ENCODE data around the gene VIPR2.
A peak's percentile ranks its signal among the peaks of the same experiment; 100 is the strongest.

VIPR2 gene

GRCh38 chr7:159078911-159079270 lies 65.8 kb downstream of the VIPR2 start:
- Histone ChIP-seq H3K36me3 (ENCODE audit: control insufficient read depth in 4 of 4, insufficient read depth in 4 of 4, low read length in 3 of 4) (no peaks in the 10 kb centered on the region), H3K4me1 (ENCODE audit: control extremely low read depth in 1 of 4, control insufficient read depth in 4 of 4, insufficient read depth in 4 of 4, low read length in 3 of 4) (no peaks in the 10 kb centered on the region), H3K9me3 (ENCODE audit: control extremely low read depth in 1 of 5, control insufficient read depth in 4 of 5, insufficient read depth in 2 of 5, low read depth in 1 of 5, low read length in 4 of 5) (no peaks in the 10 kb centered on the region), H3K4me3 (ENCODE audit: control insufficient read depth in 1 of 7, extremely low read depth in 1 of 7, insufficient read depth in 4 of 7, low read depth in 2 of 7, low read length in 6 of 7) (no peak overlapping the region), H3K27me3 (replicated peaks in 2 of 5; ENCODE audit: control insufficient read depth in 4 of 5, insufficient read depth in 5 of 5, low read length in 4 of 5) (peaks cover 0 to 2% (median 0%) of the 10 kb centered on the region in 5 experiments), H3K27ac (ENCODE audit: insufficient read depth in 1 of 2, low read depth in 1 of 2, low read length in 2 of 2, poor library complexity in 1 of 2, severe bottlenecking in 2 of 2) (no peak overlapping the region)
- 100% methylated on average over 4 of the region's 6 CpGs for WGBS (ENCODE audit: insufficient coverage)
- POLR2A ChIA-PET = no interaction called here
- DNase-seq = no peak
- CTCF ChIA-PET = no interaction called here

- DNase-seq = no peak
- Histone ChIP-seq H3K27ac (ENCODE audit: insufficient read depth in 1 of 2, low read depth in 1 of 2, low read length in 2 of 2, poor library complexity in 1 of 2, severe bottlenecking in 2 of 2) (no peak overlapping the region), H3K4me1 (ENCODE audit: control extremely low read depth in 1 of 4, control insufficient read depth in 4 of 4, insufficient read depth in 4 of 4, low read length in 3 of 4) (no peaks in the 10 kb centered on the region), H3K9me3 (ENCODE audit: control extremely low read depth in 1 of 5, control insufficient read depth in 4 of 5, insufficient read depth in 2 of 5, low read depth in 1 of 5, low read length in 4 of 5) (no peaks in the 10 kb centered on the region), H3K4me3 (ENCODE audit: control insufficient read depth in 1 of 7, extremely low read depth in 1 of 7, insufficient read depth in 4 of 7, low read depth in 2 of 7, low read length in 6 of 7) (no peak overlapping the region), H3K36me3 (ENCODE audit: control insufficient read depth in 4 of 4, insufficient read depth in 4 of 4, low read length in 3 of 4) (no peaks in the 10 kb centered on the region), H3K27me3 (replicated peaks in 2 of 5; ENCODE audit: control insufficient read depth in 4 of 5, insufficient read depth in 5 of 5, low read length in 4 of 5) (peaks cover 0 to under 1% (median 0%) of the 10 kb centered on the region in 5 experiments)
- CTCF ChIA-PET = no interaction called here
- POLR2A ChIA-PET = no interaction called here
- 92% methylated on average over 7 of the region's 9 CpGs for WGBS (ENCODE audit: insufficient coverage)
Measured at GRCh38 chr7:159078193-159078910, 66.3 kb downstream of the VIPR2 start.

- ChIA-PET POLR2A (no interaction called here), CTCF (no interaction called here)
- no peak overlapping the region for H3K4me3 ChIP-seq (ENCODE audit: control insufficient read depth in 1 of 7, extremely low read depth in 1 of 7, insufficient read depth in 4 of 7, low read depth in 2 of 7, low read length in 6 of 7)
- DNase-seq = no peak
- H3K4me1 ChIP-seq (ENCODE audit: control extremely low read depth in 1 of 4, control insufficient read depth in 4 of 4, insufficient read depth in 4 of 4, low read length in 3 of 4) = peaks cover 0 to under 1% (median under 1%) of the 10 kb centered on the region in 4 experiments
- no peak overlapping the region for H3K27ac ChIP-seq (ENCODE audit: insufficient read depth in 1 of 2, low read depth in 1 of 2, low read length in 2 of 2, poor library complexity in 1 of 2, severe bottlenecking in 2 of 2)
- H3K27me3 ChIP-seq (replicated peaks in 2 of 5; ENCODE audit: control insufficient read depth in 4 of 5, insufficient read depth in 5 of 5, low read length in 4 of 5) = no peaks in the 10 kb centered on the region
- no peaks in the 10 kb centered on the region for H3K9me3 ChIP-seq (ENCODE audit: control extremely low read depth in 1 of 5, control insufficient read depth in 4 of 5, insufficient read depth in 2 of 5, low read depth in 1 of 5, low read length in 4 of 5)
- no peaks in the 10 kb centered on the region for H3K36me3 ChIP-seq (ENCODE audit: control insufficient read depth in 4 of 4, insufficient read depth in 4 of 4, low read length in 3 of 4)
Measured at GRCh38 chr7:159076333-159076732, 68.3 kb downstream of the VIPR2 start.

GRCh38 chr7:159075563-159076238 lies 69.0 kb downstream of the VIPR2 start:
- ChIA-PET POLR2A (no interaction called here), CTCF (no interaction called here)
- no peak for DNase-seq
- Histone ChIP-seq H3K36me3 (ENCODE audit: control insufficient read depth in 4 of 4, insufficient read depth in 4 of 4, low read length in 3 of 4) (no peaks in the 10 kb centered on the region), H3K4me3 (ENCODE audit: control insufficient read depth in 1 of 7, extremely low read depth in 1 of 7, insufficient read depth in 4 of 7, low read depth in 2 of 7, low read length in 6 of 7) (no peak overlapping the region), H3K27me3 (replicated peaks in 2 of 5; ENCODE audit: control insufficient read depth in 4 of 5, insufficient read depth in 5 of 5, low read length in 4 of 5) (no peaks in the 10 kb centered on the region), H3K4me1 (ENCODE audit: control extremely low read depth in 1 of 4, control insufficient read depth in 4 of 4, insufficient read depth in 4 of 4, low read length in 3 of 4) (peaks cover 0 to 7% (median 4%) of the 10 kb centered on the region in 4 experiments), H3K9me3 (ENCODE audit: control extremely low read depth in 1 of 5, control insufficient read depth in 4 of 5, insufficient read depth in 2 of 5, low read depth in 1 of 5, low read length in 4 of 5) (no peaks in the 10 kb centered on the region), H3K27ac (ENCODE audit: insufficient read depth in 1 of 2, low read depth in 1 of 2, low read length in 2 of 2, poor library complexity in 1 of 2, severe bottlenecking in 2 of 2) (no peak overlapping the region)
- WGBS (ENCODE audit: insufficient coverage) = 97% methylated on average over 13 of the region's 17 CpGs

DNA sequence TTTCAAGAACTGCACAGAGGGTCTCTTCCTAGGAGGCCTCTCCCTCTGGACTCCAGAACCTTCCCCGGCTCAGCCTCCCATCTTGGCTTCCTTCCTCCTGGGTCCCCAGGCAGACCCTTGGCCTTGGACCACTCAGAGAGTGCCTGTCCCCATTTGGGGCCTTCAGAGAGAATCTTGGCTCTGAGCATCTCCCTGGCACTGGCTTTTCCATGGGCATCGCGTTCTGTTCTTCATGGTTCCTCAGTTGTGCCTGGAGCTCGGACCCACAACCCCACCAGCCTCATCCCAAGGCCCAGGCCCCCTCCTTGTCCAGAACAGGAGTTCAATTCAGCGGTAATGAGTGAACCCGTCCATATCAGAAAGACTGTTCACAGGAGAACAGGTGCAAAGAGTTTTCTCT lies 73.4 kb downstream of the VIPR2 start:
- no peaks in the 10 kb centered on the region for H3K27me3 ChIP-seq (replicated peaks in 2 of 5; ENCODE audit: control insufficient read depth in 4 of 5, insufficient read depth in 5 of 5, low read length in 4 of 5)
- H3K4me1 ChIP-seq (ENCODE audit: control extremely low read depth in 1 of 4, control insufficient read depth in 4 of 4, insufficient read depth in 4 of 4, low read length in 3 of 4) = peaks cover 2 to 21% (median 10%) of the 10 kb centered on the region in 4 experiments
- WGBS (ENCODE audit: insufficient coverage) = 100% methylated on average over 6 of the region's 6 CpGs
- DNase-seq = no peak
- POLR2A ChIA-PET = no interaction called here
- no peak overlapping the region for H3K4me3 ChIP-seq (ENCODE audit: control insufficient read depth in 1 of 7, extremely low read depth in 1 of 7, insufficient read depth in 4 of 7, low read depth in 2 of 7, low read length in 6 of 7)
- no peak overlapping the region for H3K27ac ChIP-seq (ENCODE audit: insufficient read depth in 1 of 2, low read depth in 1 of 2, low read length in 2 of 2, poor library complexity in 1 of 2, severe bottlenecking in 2 of 2)
- CTCF ChIA-PET = no interaction called here
- H3K9me3 ChIP-seq (ENCODE audit: control extremely low read depth in 1 of 5, control insufficient read depth in 4 of 5, insufficient read depth in 2 of 5, low read depth in 1 of 5, low read length in 4 of 5) = no peaks in the 10 kb centered on the region
- no peaks in the 10 kb centered on the region for H3K36me3 ChIP-seq (ENCODE audit: control insufficient read depth in 4 of 4, insufficient read depth in 4 of 4, low read length in 3 of 4)

DNA sequence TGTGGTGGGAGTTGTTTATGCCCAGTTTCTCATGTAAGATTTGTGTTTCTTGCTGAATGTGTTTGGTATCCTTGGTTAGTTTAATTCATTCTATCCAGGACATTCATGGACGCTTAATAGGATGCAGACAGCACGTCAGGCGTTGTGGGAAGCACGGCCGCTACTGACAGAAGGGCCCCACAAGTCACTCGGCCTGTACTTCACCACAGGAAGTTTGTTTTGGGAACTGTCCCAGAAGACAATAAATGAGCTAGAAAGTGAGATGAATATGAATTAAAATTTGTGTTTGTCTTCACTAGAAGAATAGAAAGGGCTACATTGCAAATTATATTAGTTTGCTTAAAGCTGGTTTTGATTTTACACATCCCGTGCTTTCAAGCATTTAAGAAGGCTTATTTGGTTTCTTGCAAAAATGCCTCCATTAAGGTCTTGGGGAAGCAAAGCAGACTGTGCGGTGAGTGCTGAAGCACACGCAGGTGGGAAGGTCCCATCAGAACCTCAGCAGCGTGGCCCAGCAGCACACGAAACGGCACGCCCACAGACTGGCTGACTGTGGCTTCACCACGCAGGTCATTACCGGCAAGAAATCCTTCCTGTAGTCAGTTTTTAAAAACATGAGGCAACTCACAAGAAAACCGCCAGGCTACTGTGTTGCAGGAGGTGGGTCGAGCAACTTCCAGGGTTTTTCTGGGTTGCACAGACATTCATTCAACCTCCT lies 74.1 kb downstream of the VIPR2 start:
- no peaks in the 10 kb centered on the region for H3K27me3 ChIP-seq (replicated peaks in 2 of 5; ENCODE audit: control insufficient read depth in 4 of 5, insufficient read depth in 5 of 5, low read length in 4 of 5)
- peak overlapping the region in 2 of 7 experiments; percentile 14 to 31 for H3K4me3 ChIP-seq (ENCODE audit: control insufficient read depth in 1 of 7, extremely low read depth in 1 of 7, insufficient read depth in 4 of 7, low read depth in 2 of 7, low read length in 6 of 7)
- peak in 2 of 3 donors; percentile 11 to 12 for DNase-seq
- no peak overlapping the region for H3K27ac ChIP-seq (ENCODE audit: insufficient read depth in 1 of 2, low read depth in 1 of 2, low read length in 2 of 2, poor library complexity in 1 of 2, severe bottlenecking in 2 of 2)
- CTCF ChIA-PET = no interaction called here
- 33% methylated on average over 15 of the region's 17 CpGs for WGBS (ENCODE audit: insufficient coverage)
- H3K4me1 ChIP-seq (ENCODE audit: control extremely low read depth in 1 of 4, control insufficient read depth in 4 of 4, insufficient read depth in 4 of 4, low read length in 3 of 4) = peaks cover 2 to 21% (median 10%) of the 10 kb centered on the region in 4 experiments
- no peaks in the 10 kb centered on the region for H3K9me3 ChIP-seq (ENCODE audit: control extremely low read depth in 1 of 5, control insufficient read depth in 4 of 5, insufficient read depth in 2 of 5, low read depth in 1 of 5, low read length in 4 of 5)
- POLR2A ChIA-PET = interaction anchor here (0.6 kb wide), 1 partner anchor 352 kb away, joined by 6 read pairs; no protein-coding TSS in a partner anchor
- H3K36me3 ChIP-seq (ENCODE audit: control insufficient read depth in 4 of 4, insufficient read depth in 4 of 4, low read length in 3 of 4) = no peaks in the 10 kb centered on the region

DNA sequence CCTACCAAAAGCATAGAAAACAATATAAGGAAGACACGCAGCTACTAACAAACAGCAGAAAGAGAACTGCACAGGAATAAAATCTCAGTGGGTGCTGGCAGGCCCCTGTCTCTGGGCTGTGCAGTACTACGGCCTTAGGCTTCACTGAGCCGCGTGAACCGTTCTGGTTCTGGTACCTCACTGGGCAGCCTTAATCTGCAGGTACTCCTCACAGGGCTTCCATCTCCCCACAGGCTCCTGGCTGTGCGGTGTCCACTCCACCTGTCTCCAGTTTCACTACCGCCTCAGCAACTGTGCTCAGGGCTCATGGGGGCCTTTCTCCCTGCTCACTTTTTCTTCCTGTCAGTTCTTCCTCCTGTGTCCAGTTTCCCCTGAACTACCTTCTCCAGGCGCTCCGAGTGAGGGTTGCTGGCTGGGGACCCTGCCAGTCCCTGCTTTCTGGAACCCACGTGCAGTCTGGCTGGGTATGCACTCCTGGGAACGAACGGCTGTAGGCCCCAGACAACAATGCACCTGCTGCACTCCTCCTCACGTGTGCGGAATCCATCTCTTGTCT lies 75.7 kb downstream of the VIPR2 start:
- H3K4me1 ChIP-seq (ENCODE audit: control extremely low read depth in 1 of 4, control insufficient read depth in 4 of 4, insufficient read depth in 4 of 4, low read length in 3 of 4) = peaks cover 2 to 21% (median 10%) of the 10 kb centered on the region in 4 experiments
- no peaks in the 10 kb centered on the region for H3K27me3 ChIP-seq (replicated peaks in 2 of 5; ENCODE audit: control insufficient read depth in 4 of 5, insufficient read depth in 5 of 5, low read length in 4 of 5)
- POLR2A ChIA-PET = no interaction called here
- CTCF ChIA-PET = no interaction called here
- no peak for DNase-seq
- no peak overlapping the region for H3K27ac ChIP-seq (ENCODE audit: insufficient read depth in 1 of 2, low read depth in 1 of 2, low read length in 2 of 2, poor library complexity in 1 of 2, severe bottlenecking in 2 of 2)
- H3K9me3 ChIP-seq (ENCODE audit: control extremely low read depth in 1 of 5, control insufficient read depth in 4 of 5, insufficient read depth in 2 of 5, low read depth in 1 of 5, low read length in 4 of 5) = no peaks in the 10 kb centered on the region
- no peaks in the 10 kb centered on the region for H3K36me3 ChIP-seq (ENCODE audit: control insufficient read depth in 4 of 4, insufficient read depth in 4 of 4, low read length in 3 of 4)
- no peak overlapping the region for H3K4me3 ChIP-seq (ENCODE audit: control insufficient read depth in 1 of 7, extremely low read depth in 1 of 7, insufficient read depth in 4 of 7, low read depth in 2 of 7, low read length in 6 of 7)
- 96% methylated on average over 14 of the region's 14 CpGs for WGBS (ENCODE audit: insufficient coverage)
